ENCODE measurements around the gene PROSER3. TPM values are rescaled to one million over a fixed set of nuclear protein-coding genes. Genes with fewer than 3 reads are reported as not detected.

Gene PROSER3
- total RNA-seq, 2 donors from 2014 or later = 36.2 to 53.8 TPM

GRCh38 chr19:35738021-35738886 lies 19.7 kb upstream of the PROSER3 start:
- peaks cover 31 to 44% of the 10 kb centered on the region in 2 donors for H3K4me1 Mint-ChIP-seq (ENCODE audit: low read depth in 2 of 2)
- no peak for ATAC-seq
- peaks cover 9% of the 10 kb centered on the region for H3K36me3 Mint-ChIP-seq

GRCh38 chr19:35738887-35739229 lies 19.1 kb upstream of the PROSER3 start:
- peak overlapping the region; percentile 44 for H3K4me3 Mint-ChIP-seq
- H3K4me1 Mint-ChIP-seq (ENCODE audit: low read depth in 2 of 2) = peaks cover 31 to 43% of the 10 kb centered on the region in 2 donors
- ATAC-seq (no peak), DNase-seq (ENCODE audit: low spot score) (no peak)
- no peaks in the 10 kb centered on the region for H3K27me3 Mint-ChIP-seq
- peak overlapping the region; percentile 37 to 58 for H3K27ac Mint-ChIP-seq
- no peaks in the 10 kb centered on the region for H3K9me3 Mint-ChIP-seq
- H3K36me3 Mint-ChIP-seq = peaks cover 8% of the 10 kb centered on the region

More at GRCh38 chr19:35738021-35738886, 19.7 kb upstream of the PROSER3 start:
- no peaks in the 10 kb centered on the region for H3K9me3 Mint-ChIP-seq
- DNase-seq (ENCODE audit: low spot score) = peak; percentile 45
- H3K27ac Mint-ChIP-seq = peak overlapping the region; percentile 37 to 58
- H3K27me3 Mint-ChIP-seq = no peaks in the 10 kb centered on the region
- H3K4me3 Mint-ChIP-seq = no peak overlapping the region

- no peaks in the 10 kb centered on the region for H3K9me3 Mint-ChIP-seq
- H3K36me3 Mint-ChIP-seq = peaks cover 2% of the 10 kb centered on the region
These were observed 18.5 kb upstream of the PROSER3 start for GRCh38 chr19:35739275-35740107.

DNA sequence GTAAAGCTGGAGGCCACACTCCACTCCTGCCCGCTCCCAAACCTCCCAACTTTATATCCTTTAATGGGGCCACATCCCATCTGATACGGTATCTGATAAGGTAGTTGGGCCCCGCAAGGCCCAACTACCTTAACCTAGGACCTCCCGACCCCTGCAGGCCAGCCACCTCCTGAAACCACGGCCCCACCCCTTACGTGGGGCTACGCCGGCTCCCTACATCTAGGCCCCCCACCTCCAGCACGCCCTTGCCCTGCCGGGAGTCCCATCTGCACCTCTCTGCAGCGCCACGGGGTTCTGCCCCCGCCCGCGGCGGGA lies 17.9 kb upstream of the PROSER3 start:
- Mint-ChIP-seq H3K27me3 (no peaks in the 10 kb centered on the region), H3K4me3 (peak overlapping the region; percentile 95), H3K4me1 (ENCODE audit: low read depth in 2 of 2) (peaks cover 30 to 44% of the 10 kb centered on the region in 2 donors), H3K9me3 (no peaks in the 10 kb centered on the region), H3K36me3 (no peaks in the 10 kb centered on the region), H3K27ac (peak overlapping the region; percentile 88 to 97)
- no peak for ATAC-seq
- no peak for DNase-seq (ENCODE audit: low spot score)

More at GRCh38 chr19:35739275-35740107, 18.5 kb upstream of the PROSER3 start:
- peak overlapping the region; percentile 37 to 58 for H3K27ac Mint-ChIP-seq
- H3K27me3 Mint-ChIP-seq = no peaks in the 10 kb centered on the region
- H3K4me1 Mint-ChIP-seq (ENCODE audit: low read depth in 2 of 2) = peaks cover 30 to 43% of the 10 kb centered on the region in 2 donors
- H3K4me3 Mint-ChIP-seq = peak overlapping the region; percentile 44
- DNase-seq (ENCODE audit: low spot score) (no peak), ATAC-seq (no peak)

DNA sequence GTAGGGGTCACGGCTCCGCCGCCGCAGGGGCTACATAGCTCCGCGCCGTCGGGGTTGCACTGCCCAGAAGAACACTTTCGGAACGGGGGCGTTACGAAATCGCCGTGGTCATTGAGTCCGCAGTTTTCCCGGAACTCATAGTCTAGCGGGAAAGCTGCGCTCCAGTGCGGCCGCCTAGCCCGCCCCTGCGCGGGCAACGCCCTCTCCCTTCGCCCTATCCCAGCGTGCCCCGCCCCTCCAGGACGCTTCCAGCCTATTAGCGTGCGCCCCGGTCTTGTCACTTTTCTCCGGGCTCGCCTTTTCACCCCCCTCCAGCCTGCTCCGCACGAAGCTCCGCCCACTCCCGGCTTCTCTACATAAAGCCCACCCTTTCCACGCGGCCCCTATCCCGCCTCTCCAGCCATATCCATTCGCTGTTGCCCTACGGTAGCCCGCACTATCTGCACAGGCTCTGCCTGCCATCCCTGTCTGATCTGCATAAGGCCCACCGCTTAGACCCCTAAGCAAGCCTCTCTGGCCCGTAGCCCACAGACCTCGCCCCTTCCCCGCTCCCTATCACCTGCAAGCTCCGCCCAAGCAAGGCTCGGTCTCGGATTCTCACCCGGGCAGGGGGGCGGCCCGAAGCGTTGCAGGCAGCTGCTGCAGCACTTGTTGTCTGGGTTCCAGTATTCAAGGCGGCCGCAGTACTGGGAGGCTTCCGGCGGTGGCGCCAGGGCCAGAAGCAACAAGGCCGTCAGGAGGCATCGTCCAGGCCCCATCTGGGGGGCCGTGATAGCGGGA lies 17.4 kb upstream of the PROSER3 start:
- DNase-seq (ENCODE audit: low spot score) = peak; percentile 99
- peak; percentile 86 to 88 for ATAC-seq
- H3K4me3 Mint-ChIP-seq = peak overlapping the region; percentile 95
- H3K36me3 Mint-ChIP-seq = no peaks in the 10 kb centered on the region
- peaks cover 33 to 44% of the 10 kb centered on the region in 2 donors for H3K4me1 Mint-ChIP-seq (ENCODE audit: low read depth in 2 of 2)
- H3K27ac Mint-ChIP-seq = peak overlapping the region; percentile 88 to 97
- H3K9me3 Mint-ChIP-seq = no peaks in the 10 kb centered on the region
- no peaks in the 10 kb centered on the region for H3K27me3 Mint-ChIP-seq

- no peak for DNase-seq (ENCODE audit: low spot score)
- Mint-ChIP-seq H3K4me3 (peak overlapping the region; percentile 95), H3K9me3 (no peaks in the 10 kb centered on the region), H3K27ac (peak overlapping the region; percentile 88 to 97), H3K4me1 (ENCODE audit: low read depth in 2 of 2) (peaks cover 38 to 47% of the 10 kb centered on the region in 2 donors), H3K36me3 (no peaks in the 10 kb centered on the region), H3K27me3 (no peaks in the 10 kb centered on the region)
- ATAC-seq = no peak
These were observed 16.8 kb upstream of the PROSER3 start for GRCh38 chr19:35741203-35741515.

DNA sequence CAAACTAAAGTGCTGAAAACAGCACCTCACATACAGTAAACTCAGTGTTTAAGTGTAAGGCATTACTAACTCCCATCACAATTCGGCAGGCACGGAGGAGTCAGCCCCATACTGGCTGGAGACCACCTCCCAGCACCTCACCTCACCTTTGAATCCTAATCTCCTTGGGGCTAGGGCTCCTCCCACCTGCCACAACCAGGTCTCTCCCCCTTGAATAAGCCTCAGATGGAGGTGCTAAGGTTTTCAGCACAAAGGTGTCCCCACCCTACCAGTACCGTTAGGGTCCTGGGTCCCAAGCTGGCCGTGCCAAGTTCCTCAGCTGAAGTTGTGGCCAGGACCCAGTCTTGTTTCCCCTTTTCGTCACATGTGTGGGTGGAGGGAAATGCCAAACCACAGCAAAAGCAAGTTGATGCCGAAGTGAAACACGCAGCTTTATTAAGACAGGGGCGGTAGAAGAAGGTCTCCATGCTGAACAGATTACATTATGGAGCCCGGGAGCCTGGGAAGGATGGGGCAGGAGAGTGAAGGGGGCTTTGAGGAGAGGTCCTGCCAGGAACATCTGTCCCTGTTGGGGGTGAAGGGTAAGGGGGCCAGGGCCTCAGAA lies 15.8 kb upstream of the PROSER3 start, which contains the start of gene IGFLR1:
IGFLR1 (minus strand) TSS at position 332 of the 604 bp plus-strand sequence. CDS start 1,272 bp downstream, outside the sequence.
- Mint-ChIP-seq H3K4me3 (peak within 1 kb of the TSS; percentile 95), H3K9me3 (no peaks in the 10 kb centered on the region), H3K36me3 (no peaks in the 10 kb centered on the region), H3K27ac (peak within 1 kb of the TSS; percentile 94 to 97), H3K4me1 (ENCODE audit: low read depth in 2 of 2) (peaks cover 39 to 46% of the 10 kb centered on the region in 2 donors), H3K27me3 (no peaks in the 10 kb centered on the region)
- DNase-seq (ENCODE audit: low spot score) (peak; percentile 86), ATAC-seq (peak in 1 of 2 donors; percentile 0)

DNA sequence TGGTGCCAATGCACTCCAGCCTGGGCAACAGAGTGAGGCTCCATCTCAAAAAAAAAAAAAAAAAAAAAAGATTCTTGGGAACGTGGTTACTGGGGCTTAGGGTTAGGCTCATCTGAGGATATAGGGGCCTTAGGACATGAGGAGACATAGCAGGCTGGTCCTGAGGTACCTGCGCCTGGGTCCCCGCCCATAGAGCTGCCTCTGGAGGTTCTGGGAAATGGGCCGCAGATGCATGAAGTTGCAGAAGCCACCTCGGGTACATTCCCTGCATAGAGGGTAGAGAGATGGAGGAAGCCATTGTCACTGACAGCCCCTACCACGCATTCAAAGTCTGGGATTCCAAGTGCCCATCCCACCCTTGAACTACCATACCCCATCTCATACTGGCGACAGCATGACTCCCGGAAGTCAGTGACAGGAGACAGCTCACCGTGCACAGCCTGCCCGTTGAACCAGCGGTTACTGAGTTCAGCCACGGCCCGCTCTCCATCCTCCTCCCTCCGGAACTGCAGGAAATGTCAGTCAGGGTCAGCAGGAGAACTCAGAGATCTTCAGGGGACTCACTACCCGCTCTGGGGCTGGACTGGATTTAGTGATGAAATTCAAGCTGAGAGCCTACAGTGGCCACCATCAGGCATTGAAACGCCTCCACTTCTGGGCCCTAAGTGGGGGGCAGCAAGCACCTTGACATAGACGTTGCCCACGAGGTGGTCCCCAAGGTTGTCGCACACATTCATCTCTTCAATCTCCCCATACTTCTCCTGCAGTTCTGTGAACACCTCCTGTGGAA lies 14.1 kb upstream of the PROSER3 start:
- no peak for DNase-seq (ENCODE audit: low spot score)
- H3K27ac Mint-ChIP-seq = peak overlapping the region; percentile 94 to 97
- H3K36me3 Mint-ChIP-seq = no peaks in the 10 kb centered on the region
- H3K4me3 Mint-ChIP-seq = peak overlapping the region; percentile 98
- H3K4me1 Mint-ChIP-seq (ENCODE audit: low read depth in 2 of 2) = peaks cover 47 to 49% of the 10 kb centered on the region in 2 donors
- H3K9me3 Mint-ChIP-seq = no peaks in the 10 kb centered on the region
- ATAC-seq = no peak
- H3K27me3 Mint-ChIP-seq = no peaks in the 10 kb centered on the region

DNA sequence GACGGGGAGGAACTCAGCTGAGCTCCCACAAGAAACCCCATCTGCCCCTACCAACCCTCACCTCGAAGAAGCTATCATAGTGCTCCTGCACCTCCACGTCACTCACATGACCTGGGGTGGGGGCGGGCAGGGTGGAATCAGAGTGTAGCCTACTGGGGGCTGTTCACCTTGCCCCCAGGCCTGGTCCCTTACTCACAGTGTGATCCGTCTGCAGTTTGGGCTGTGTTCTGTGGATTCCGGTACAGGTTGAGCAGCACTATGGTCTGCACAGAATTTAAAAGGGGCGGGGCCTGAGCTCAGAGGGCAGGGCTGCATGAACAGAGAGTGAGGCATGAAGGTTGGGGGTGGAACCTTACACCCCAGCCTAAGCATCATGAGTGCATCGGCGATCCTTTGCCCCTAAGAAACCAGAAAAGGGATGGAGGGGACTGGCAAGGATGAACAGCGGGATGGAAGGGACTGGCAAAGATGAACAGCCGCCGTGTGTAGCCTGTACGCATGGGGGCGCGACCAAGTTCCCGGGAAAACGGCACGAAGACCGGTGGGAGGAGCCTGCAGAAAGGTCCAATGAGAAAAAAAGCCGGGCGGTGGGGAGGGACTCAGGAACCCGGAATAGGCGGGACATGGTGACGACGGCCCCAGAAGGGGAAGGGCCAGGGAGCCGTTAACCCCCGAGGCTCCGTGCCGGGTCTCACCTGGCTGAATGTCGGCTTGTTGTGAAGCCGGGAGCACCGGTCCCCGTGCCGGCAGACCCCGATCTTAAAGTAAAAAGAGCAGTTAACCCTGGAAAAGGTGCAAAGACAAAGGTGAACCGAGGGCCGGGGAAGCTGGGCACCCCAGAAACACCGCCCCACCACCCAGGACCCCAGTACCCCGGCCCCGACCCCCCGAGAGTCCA lies 13.3 kb upstream of the PROSER3 start:
- DNase-seq (ENCODE audit: low spot score) (peak; percentile 95), ATAC-seq (peak; percentile 71 to 77)
- Mint-ChIP-seq H3K4me3 (peak overlapping the region; percentile 98), H3K4me1 (ENCODE audit: low read depth in 2 of 2) (peaks cover 47 to 55% of the 10 kb centered on the region in 2 donors), H3K9me3 (no peaks in the 10 kb centered on the region), H3K27ac (peak overlapping the region; percentile 94 to 97), H3K27me3 (no peaks in the 10 kb centered on the region), H3K36me3 (no peaks in the 10 kb centered on the region)

GRCh38 chr19:35745328-35746086 lies 12.5 kb upstream of the PROSER3 start, which contains the start of the genes PSENEN and U2AF1L4:
TSS of gene PSENEN (plus strand) at chr19:35745651. CDS start at chr19:35745931, 280 bp downstream.
TSS of gene U2AF1L4 (minus strand) at chr19:35745418. CDS start at chr19:35745391, 27 bp downstream.
- peak within 1 kb of the TSS; percentile 94 to 97 for H3K27ac Mint-ChIP-seq
- H3K9me3 Mint-ChIP-seq = no peaks in the 10 kb centered on the region
- H3K36me3 Mint-ChIP-seq = no peaks in the 10 kb centered on the region
- ATAC-seq (peak; percentile 77 to 82), DNase-seq (ENCODE audit: low spot score) (peak; percentile 99)
- peaks cover 51 to 57% of the 10 kb centered on the region in 2 donors for H3K4me1 Mint-ChIP-seq (ENCODE audit: low read depth in 2 of 2)
- peak within 1 kb of the TSS; percentile 98 for H3K4me3 Mint-ChIP-seq
- H3K27me3 Mint-ChIP-seq = no peaks in the 10 kb centered on the region

GRCh38 chr19:35746087-35746462 lies 11.9 kb upstream of the PROSER3 start:
- Mint-ChIP-seq H3K36me3 (no peaks in the 10 kb centered on the region), H3K27ac (peak overlapping the region; percentile 94 to 97), H3K9me3 (no peaks in the 10 kb centered on the region), H3K4me1 (ENCODE audit: low read depth in 2 of 2) (peaks cover 45 to 51% of the 10 kb centered on the region in 2 donors), H3K27me3 (no peaks in the 10 kb centered on the region), H3K4me3 (peak overlapping the region; percentile 98)
- ATAC-seq (no peak), DNase-seq (ENCODE audit: low spot score) (no peak)
